Parathyroid adenoma (tissue), 2 donors: ENCODE data around the gene WRAP53.

Experiments
- H2AFZ ChIP-seq: fragments of 300-600 bp; sonication (generic); one replicate; pipeline ENCODE4 v1.7.0; 2017; ENCODE audit warnings: antibody characterized with exemption, mild to moderate bottlenecking
- H3K27ac ChIP-seq: fragments of 300-600 bp; sonication (generic); one replicate; pipeline ENCODE4 v1.7.0; 2017
- H3K27me3 ChIP-seq: fragments of 300-600 bp; sonication (generic); one replicate; pipeline ENCODE4 v1.7.0; 2017; ENCODE audit warnings: low read length; ENCODE audit not compliant: control insufficient read depth, insufficient read depth
- H3K36me3 ChIP-seq: fragments of 300-600 bp; sonication (generic); one replicate; pipeline ENCODE4 v1.7.0; 2017; ENCODE audit warnings: low read length; ENCODE audit not compliant: control insufficient read depth, insufficient read depth
- H3K4me1 ChIP-seq: fragments of 300-600 bp; sonication (generic); one replicate; pipeline ENCODE4 v1.7.0; 2017; ENCODE audit warnings: control low read depth
- H3K4me2 ChIP-seq: fragments of 300-600 bp; sonication (generic); one replicate; pipeline ENCODE4 v1.7.0; 2017; ENCODE audit warnings: low read length
- H3K4me3 ChIP-seq: fragments of 300-600 bp; sonication (generic); one replicate; pipeline ENCODE4 v1.7.0; 2017; ENCODE audit warnings: low read depth, low read length
- H3K79me2 ChIP-seq: fragments of 300-600 bp; sonication (generic); one replicate; pipeline ENCODE4 v1.7.0; 2017; ENCODE audit warnings: control low read depth
- H3K9ac ChIP-seq: fragments of 300-600 bp; sonication (generic); one replicate; pipeline ENCODE4 v1.7.0; 2017; ENCODE audit warnings: mild to moderate bottlenecking
- H3K9me3 ChIP-seq: fragments of 300-600 bp; sonication (generic); one replicate; pipeline ENCODE4 v1.7.0; 2017; ENCODE audit warnings: low read length; ENCODE audit not compliant: control insufficient read depth
- TF ChIP-seq, protein P1 (sequence below): fragments of 300-600 bp; sonication (generic); IDR thresholded peaks from one replicate; pipeline ENCODE4 v1.7.0; 2017; ENCODE audit warnings: antibody characterized with exemption, mild to moderate bottlenecking
- donor health status: primary hyperparathyroidism.

WRAP53 gene

DNA sequence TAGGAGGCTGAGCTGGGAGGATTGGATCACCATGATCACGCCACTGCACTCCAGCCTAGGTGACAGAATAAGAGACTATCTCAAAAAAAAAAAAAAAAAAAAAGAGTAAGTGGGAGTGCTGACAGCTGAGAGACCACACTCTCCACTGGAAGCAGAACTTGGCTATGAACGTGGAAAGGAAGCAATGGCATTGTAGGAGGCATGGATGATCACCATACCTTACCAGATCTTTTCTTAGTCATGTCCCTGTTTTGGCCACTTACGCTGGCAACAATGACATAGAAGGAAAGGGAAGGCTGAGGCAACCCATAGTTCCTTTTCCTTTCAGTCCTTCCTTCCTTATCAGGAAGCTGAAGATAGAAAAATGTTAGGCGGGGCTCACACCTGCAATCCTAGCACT, 41.3 kb upstream of the WRAP53 start:
- H3K9me3 ChIP-seq, result no peaks in the 10 kb centered on the region
- no peak overlapping the region for H3K4me3 ChIP-seq
- H3K36me3 ChIP-seq, result no peaks in the 10 kb centered on the region
- no peak overlapping the region for H2AFZ ChIP-seq
- no peak overlapping the region for H3K27ac ChIP-seq
- H3K27me3 ChIP-seq, result no peaks in the 10 kb centered on the region
- H3K4me1 ChIP-seq, result peaks cover 3% of the 10 kb centered on the region
- TF ChIP-seq, protein P1, sequence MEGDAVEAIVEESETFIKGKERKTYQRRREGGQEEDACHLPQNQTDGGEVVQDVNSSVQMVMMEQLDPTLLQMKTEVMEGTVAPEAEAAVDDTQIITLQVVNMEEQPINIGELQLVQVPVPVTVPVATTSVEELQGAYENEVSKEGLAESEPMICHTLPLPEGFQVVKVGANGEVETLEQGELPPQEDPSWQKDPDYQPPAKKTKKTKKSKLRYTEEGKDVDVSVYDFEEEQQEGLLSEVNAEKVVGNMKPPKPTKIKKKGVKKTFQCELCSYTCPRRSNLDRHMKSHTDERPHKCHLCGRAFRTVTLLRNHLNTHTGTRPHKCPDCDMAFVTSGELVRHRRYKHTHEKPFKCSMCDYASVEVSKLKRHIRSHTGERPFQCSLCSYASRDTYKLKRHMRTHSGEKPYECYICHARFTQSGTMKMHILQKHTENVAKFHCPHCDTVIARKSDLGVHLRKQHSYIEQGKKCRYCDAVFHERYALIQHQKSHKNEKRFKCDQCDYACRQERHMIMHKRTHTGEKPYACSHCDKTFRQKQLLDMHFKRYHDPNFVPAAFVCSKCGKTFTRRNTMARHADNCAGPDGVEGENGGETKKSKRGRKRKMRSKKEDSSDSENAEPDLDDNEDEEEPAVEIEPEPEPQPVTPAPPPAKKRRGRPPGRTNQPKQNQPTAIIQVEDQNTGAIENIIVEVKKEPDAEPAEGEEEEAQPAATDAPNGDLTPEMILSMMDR, result no peak
- no peaks in the 10 kb centered on the region for H3K79me2 ChIP-seq
- H3K4me2 ChIP-seq, result no peak overlapping the region
- H3K9ac ChIP-seq, result no peak overlapping the region

DNA sequence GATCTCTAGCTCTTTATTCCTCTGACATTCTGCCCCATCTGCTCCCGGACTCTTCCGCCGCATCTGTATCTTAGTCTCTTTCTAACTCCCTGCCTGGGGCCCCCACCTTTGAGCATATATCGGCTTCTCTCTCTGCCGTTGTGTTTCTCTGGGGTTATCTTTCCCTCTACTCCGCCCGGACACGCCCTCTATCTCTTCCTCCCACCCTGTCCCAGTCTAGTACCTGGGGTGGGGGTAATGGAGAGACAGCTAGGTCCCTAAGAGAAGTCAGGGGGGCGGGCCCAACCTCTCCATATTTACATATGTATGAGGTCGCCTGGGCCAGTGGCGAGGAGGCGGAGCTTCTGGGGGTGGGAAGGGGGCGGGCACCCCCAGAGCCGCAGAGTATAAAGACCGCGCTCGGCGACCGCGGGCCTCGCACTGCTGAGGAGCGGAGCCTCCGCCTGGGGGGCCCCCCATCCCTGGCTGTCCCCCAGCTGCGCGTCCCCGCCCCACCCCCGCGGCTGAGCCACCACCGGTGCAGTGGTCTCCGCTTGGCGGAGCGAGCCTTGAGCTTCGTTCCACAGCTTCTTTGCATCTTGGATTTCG, 37.7 kb upstream of the WRAP53 start, which contains the start of gene ATP1B2:
Gene ATP1B2, plus strand, starts transcription at position 418 of the 588 bp plus-strand sequence. CDS start 593 bp downstream, outside the sequence.
- H3K4me2 ChIP-seq, result peak within 1 kb of the TSS; percentile 90
- peaks cover 3% of the 10 kb centered on the region for H3K4me1 ChIP-seq
- peak within 1 kb of the TSS; percentile 90 for H2AFZ ChIP-seq
- H3K79me2 ChIP-seq, result no peaks in the 10 kb centered on the region
- no peaks in the 10 kb centered on the region for H3K27me3 ChIP-seq
- H3K4me3 ChIP-seq, result peak within 1 kb of the TSS; percentile 45
- H3K27ac ChIP-seq, result no peak within 1 kb of the TSS
- TF ChIP-seq, protein P1, result no peak
- H3K36me3 ChIP-seq, result no peaks in the 10 kb centered on the region
- no peak within 1 kb of the TSS for H3K9ac ChIP-seq
- no peaks in the 10 kb centered on the region for H3K9me3 ChIP-seq

DNA sequence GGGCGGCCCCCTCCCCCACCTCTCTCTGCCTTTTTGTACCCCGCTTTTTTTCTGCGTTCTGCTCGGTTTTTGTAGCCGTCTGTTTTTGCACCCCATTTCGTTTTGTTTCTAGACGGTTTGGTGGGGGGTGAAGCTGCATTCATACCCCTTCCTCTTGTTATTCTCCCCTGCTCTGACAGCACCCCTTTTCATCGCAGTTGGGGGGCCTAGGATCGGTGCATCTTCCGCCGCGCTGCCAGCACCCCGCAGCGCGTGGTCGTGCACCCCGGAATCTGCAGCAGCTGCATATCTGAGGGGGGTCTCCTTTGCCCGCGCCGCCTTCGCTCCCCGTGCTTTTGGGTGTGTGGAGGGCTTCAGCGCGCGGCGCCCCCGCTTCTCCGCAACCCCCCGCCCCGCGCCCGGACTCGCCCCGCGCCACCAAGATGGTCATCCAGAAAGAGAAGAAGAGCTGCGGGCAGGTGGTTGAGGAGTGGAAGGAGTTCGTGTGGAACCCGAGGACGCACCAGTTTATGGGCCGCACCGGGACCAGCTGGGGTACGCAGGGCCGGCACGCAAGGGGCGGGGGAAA, 37.1 kb upstream of the WRAP53 start:
- Histone ChIP-seq H3K4me3 (peak overlapping the region; percentile 45), H3K79me2 (no peaks in the 10 kb centered on the region), H3K4me2 (peak overlapping the region; percentile 90), H3K4me1 (peaks cover 3% of the 10 kb centered on the region), H2AFZ (peak overlapping the region; percentile 90), H3K27me3 (no peaks in the 10 kb centered on the region), H3K36me3 (no peaks in the 10 kb centered on the region), H3K9ac (no peak overlapping the region), H3K27ac (no peak overlapping the region), H3K9me3 (no peaks in the 10 kb centered on the region)
- TF ChIP-seq, protein P1, result no peak

DNA sequence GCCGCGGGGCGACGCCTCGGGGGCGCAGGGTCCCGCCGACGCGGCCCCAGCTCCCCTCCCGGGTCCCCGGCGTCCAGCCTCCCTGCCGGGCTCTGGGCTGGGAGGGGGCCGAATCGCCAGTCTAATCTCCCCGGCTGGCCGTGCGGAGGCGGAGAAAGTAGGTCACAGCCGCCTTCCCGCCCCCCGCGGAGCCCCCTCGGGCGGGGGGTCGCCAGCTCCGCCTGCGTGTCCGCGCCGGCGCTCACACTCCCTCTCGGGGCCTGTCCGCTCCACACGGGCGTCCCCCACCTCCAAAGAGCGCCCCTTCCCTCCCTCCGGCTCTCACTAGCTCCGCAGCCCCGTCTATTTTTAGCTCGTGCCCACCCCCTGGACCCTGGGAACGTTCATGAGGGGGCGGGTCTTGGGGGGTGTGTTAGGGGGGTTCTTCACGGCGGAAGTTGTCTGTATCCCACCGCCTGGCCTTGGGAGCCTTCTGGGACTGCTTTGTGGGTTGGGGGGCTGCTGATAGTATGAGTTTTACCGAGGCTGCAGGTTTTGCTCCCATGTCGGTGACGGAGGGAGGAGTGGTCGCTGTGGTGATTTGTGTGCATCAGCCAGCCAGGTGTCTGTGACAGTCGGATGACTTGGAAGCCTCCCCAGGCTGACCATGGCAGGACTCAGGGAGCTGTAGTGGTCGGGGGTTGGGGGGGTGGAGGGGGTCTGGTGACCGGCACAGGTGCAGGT, 36.5 kb upstream of the WRAP53 start:
- H3K27ac ChIP-seq, result no peak overlapping the region
- no peaks in the 10 kb centered on the region for H3K36me3 ChIP-seq
- peak overlapping the region; percentile 45 for H3K4me3 ChIP-seq
- H3K4me2 ChIP-seq, result peak overlapping the region; percentile 90
- H3K9ac ChIP-seq, result no peak overlapping the region
- H2AFZ ChIP-seq, result peak overlapping the region; percentile 90
- TF ChIP-seq, protein P1, result no peak
- no peaks in the 10 kb centered on the region for H3K9me3 ChIP-seq
- H3K79me2 ChIP-seq, result no peaks in the 10 kb centered on the region
- no peaks in the 10 kb centered on the region for H3K27me3 ChIP-seq
- H3K4me1 ChIP-seq, result peaks cover 3% of the 10 kb centered on the region
